HG03575 (cell line): ENCODE measurements around the gene MR1.

ENCODE experiments used
- ATAC-seq: cut with Tn5 transposase; IDR thresholded peaks from one replicate; pipeline ENCODE4 v1.9.1; 2021; ENCODE audit not compliant: unreplicated experiment, insufficient number of reproducible peaks, low FRiP score; ENCODE audit errors: extremely low read depth

The MR1 gene

GRCh38 chr1:181101581-181102226 lies 67.9 kb downstream of the MR1 start:
- ATAC-seq = no peak

- ATAC-seq = no peak
These were observed 69.1 kb downstream of the MR1 start for GRCh38 chr1:181102841-181103240.

- ATAC-seq = no peak
These were observed 69.6 kb downstream of the MR1 start for GRCh38 chr1:181103399-181103798.

GRCh38 chr1:181104042-181104789 lies 70.4 kb downstream of the MR1 start:
- no peak for ATAC-seq

- ATAC-seq = no peak
These were observed 71.0 kb downstream of the MR1 start for GRCh38 chr1:181104790-181105133.

GRCh38 chr1:181105134-181106021 lies 71.6 kb downstream of the MR1 start:
- no peak for ATAC-seq

- ATAC-seq = no peak
These were observed 72.2 kb downstream of the MR1 start for GRCh38 chr1:181106022-181106312.

GRCh38 chr1:181106479-181106878 lies 72.7 kb downstream of the MR1 start:
- ATAC-seq = no peak

GRCh38 chr1:181107711-181108110 lies 73.9 kb downstream of the MR1 start:
- ATAC-seq = no peak

- ATAC-seq = no peak
These were observed 74.6 kb downstream of the MR1 start for GRCh38 chr1:181108304-181108867.

GRCh38 chr1:181110013-181110412 lies 76.2 kb downstream of the MR1 start:
- ATAC-seq = no peak
